ENCODE data around the gene ARPC5.

GRCh38 chr1:183598386-183598785 is 37.2 kb downstream of the ARPC5 start:
- TF ChIP-seq RCOR1 (IDR thresholded peaks at IDR 0.05; ENCODE audit: low read depth, low read length) (no peak), CTCF (IDR thresholded peaks at IDR 0.05) (no peak), RAD21 (conservative IDR thresholded peaks at IDR 0.05 in 1 of 2, IDR thresholded peaks at IDR 0.05 in 1 of 2) (no peak), SMC3 (IDR thresholded peaks at IDR 0.05) (no peak), PBX3 (IDR thresholded peaks at IDR 0.05) (no peak), HOXB13 (CRISPR knock-in tag; IDR thresholded peaks at IDR 0.05; ENCODE audit: low read depth) (no peak), ZNF302 (CRISPR knock-in tag; IDR thresholded peaks at IDR 0.05) (no peak), POLR2A (IDR thresholded peaks at IDR 0.05; ENCODE audit: low read length) (no peak), RFX5 (IDR thresholded peaks at IDR 0.05) (no peak)
- TF ChIP-seq, protein P1, sequence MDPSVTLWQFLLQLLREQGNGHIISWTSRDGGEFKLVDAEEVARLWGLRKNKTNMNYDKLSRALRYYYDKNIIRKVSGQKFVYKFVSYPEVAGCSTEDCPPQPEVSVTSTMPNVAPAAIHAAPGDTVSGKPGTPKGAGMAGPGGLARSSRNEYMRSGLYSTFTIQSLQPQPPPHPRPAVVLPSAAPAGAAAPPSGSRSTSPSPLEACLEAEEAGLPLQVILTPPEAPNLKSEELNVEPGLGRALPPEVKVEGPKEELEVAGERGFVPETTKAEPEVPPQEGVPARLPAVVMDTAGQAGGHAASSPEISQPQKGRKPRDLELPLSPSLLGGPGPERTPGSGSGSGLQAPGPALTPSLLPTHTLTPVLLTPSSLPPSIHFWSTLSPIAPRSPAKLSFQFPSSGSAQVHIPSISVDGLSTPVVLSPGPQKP (IDR thresholded peaks at IDR 0.05; ENCODE audit: low read depth, low read length), result no peak

Measured in A549 (cell line).